ENCODE data around the gene DNAI1. TPM values are rescaled to one million over a fixed set of nuclear protein-coding genes. Genes with fewer than 3 reads are reported as not detected.

The DNAI1 gene
- total and polyA plus RNA-seq, 2 of the 13 experiments (the other 11 are each of a cell fraction or from before 2014, with no cell fraction given) = not detected

- ChIA-PET POLR2A (interaction anchor here (1.1 kb wide), 1 partner anchor 9 kb away, joined by 3 read pairs; no protein-coding TSS in a partner anchor), CTCF (ENCODE audit: low intra/inter-chr PET ratio, low total read pairs) (no interaction called here)
- WGBS (ENCODE audit: low lambda C conversion rate) = 60% methylated on average over 4 of the region's 11 CpGs
- Histone ChIP-seq H3K27ac (ENCODE audit: extremely low read length, insufficient read depth, low read length) (no peak overlapping the region), H3K36me3 (replicated peaks in 1 of 2; ENCODE audit: control insufficient read depth in 1 of 2, insufficient read depth in 2 of 2, low read length in 2 of 2) (no peaks in the 10 kb centered on the region), H3K4me1 (ENCODE audit: insufficient read depth, low read length) (peaks cover 14% of the 10 kb centered on the region), H3K27me3 (ENCODE audit: control insufficient read depth in 1 of 2, insufficient read depth in 2 of 2, low read length in 2 of 2) (peaks cover 11 to 40% of the 10 kb centered on the region in 2 experiments; a peak in 3 of 5 replicates), H4K20me1 (ENCODE audit: insufficient read depth, low read length) (no peaks in the 10 kb centered on the region), H3K9me3 (ENCODE audit: low read length) (no peaks in the 10 kb centered on the region), H3K79me2 (ENCODE audit: insufficient read depth, low read length) (no peaks in the 10 kb centered on the region), H3K4me2 (ENCODE audit: low read depth, low read length) (no peak overlapping the region), H2AFZ (ENCODE audit: low read length) (no peak overlapping the region), H3K4me3 (replicated peaks in 1 of 3; ENCODE audit: insufficient read depth in 1 of 3, low read depth in 2 of 3, low read length in 3 of 3) (no peak overlapping the region), H3K9ac (ENCODE audit: insufficient read depth, low read depth, low read length) (no peak overlapping the region)
- in situ Hi-C loops (cut with HindIII; ENCODE audit: extremely low pct_ligation_motif_present, low pct_unique_long_range_greater_than_20kb) = no loop called here
- intact Hi-C loops (cut with micrococcal nuclease; ENCODE audit: unreplicated experiment) = no loop called here
- DNase-seq (ENCODE audit: low spot score) (no peak), ATAC-seq (no peak), FAIRE-seq (no peak)
- BruUV-seq (replicated peaks) = no TSS peak
- no peak for TF ChIP-seq ZNF12 (CRISPR knock-in tag; IDR thresholded peaks at IDR 0.05)
Observed at GRCh38 chr9:34521406-34522045, 62.9 kb downstream of the DNAI1 start.

DNA sequence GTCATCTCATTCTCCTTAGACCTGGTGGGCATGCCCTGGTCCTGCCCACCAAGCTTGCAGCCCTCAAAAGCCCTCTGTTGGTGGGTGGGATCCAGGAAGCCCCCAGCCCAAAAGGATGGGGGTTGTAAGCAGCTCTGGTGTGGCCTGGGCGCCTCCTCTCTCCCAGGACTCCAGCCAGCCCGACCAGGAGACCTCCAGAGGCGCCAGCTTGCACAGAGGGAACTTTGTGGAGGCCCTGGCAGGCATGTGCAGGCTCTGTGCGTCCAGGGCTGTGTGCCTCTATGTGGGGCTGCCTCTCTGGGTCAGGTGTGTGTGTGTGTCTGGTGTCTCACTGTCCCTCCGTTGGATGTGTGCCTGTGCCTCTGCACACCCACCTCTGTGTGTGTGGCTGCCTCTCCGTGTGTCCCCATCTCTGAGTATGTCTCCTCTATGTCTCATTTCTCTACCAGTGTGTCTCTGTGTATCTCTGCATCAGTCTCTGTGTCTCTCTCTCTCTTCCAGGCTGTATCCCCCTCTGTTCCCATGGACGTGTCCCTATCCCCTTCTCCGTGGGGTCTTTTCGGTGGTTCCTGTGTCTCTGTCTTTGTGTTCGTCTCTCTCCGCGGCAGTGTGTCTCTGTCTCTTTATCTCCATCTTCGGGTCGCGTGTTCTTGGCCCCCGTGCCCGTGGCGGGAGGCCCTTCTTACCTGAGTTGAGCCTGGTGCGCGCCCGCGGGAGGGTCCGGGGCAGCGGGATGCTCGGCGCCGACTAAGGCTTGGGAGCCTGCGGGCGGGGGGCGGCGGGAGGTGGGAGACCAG is 63.7 kb downstream of the DNAI1 start:
- peaks cover 11 to 40% of the 10 kb centered on the region in 2 experiments; a peak in 3 of 5 replicates for H3K27me3 ChIP-seq (ENCODE audit: control insufficient read depth in 1 of 2, insufficient read depth in 2 of 2, low read length in 2 of 2)
- H4K20me1 ChIP-seq (ENCODE audit: insufficient read depth, low read length) = no peaks in the 10 kb centered on the region
- H3K79me2 ChIP-seq (ENCODE audit: insufficient read depth, low read length) = no peaks in the 10 kb centered on the region
- in situ Hi-C loops (cut with HindIII; ENCODE audit: extremely low pct_ligation_motif_present, low pct_unique_long_range_greater_than_20kb) = no loop called here
- no peak overlapping the region for H3K9ac ChIP-seq (ENCODE audit: insufficient read depth, low read depth, low read length)
- peak; percentile 30 for ATAC-seq
- ChIA-PET POLR2A (interaction anchor here (1.1 kb wide), 1 partner anchor 9 kb away, joined by 3 read pairs; no protein-coding TSS in a partner anchor), CTCF (ENCODE audit: low intra/inter-chr PET ratio, low total read pairs) (no interaction called here)
- peak overlapping the region; percentile 44 for H3K4me2 ChIP-seq (ENCODE audit: low read depth, low read length)
- WGBS (ENCODE audit: low lambda C conversion rate) = 34% methylated on average over 17 of the region's 31 CpGs
- no peak overlapping the region for H3K27ac ChIP-seq (ENCODE audit: extremely low read length, insufficient read depth, low read length)
- no peaks in the 10 kb centered on the region for H3K9me3 ChIP-seq (ENCODE audit: low read length)
- no peaks in the 10 kb centered on the region for H3K36me3 ChIP-seq (replicated peaks in 1 of 2; ENCODE audit: control insufficient read depth in 1 of 2, insufficient read depth in 2 of 2, low read length in 2 of 2)
- no peak for FAIRE-seq
- peak overlapping the region; percentile 27 to 45 (median 43); a peak in 4 of 6 replicates for H3K4me3 ChIP-seq (replicated peaks in 1 of 3; ENCODE audit: insufficient read depth in 1 of 3, low read depth in 2 of 3, low read length in 3 of 3)
- no TSS peak for BruUV-seq (replicated peaks)
- intact Hi-C loops (cut with micrococcal nuclease; ENCODE audit: unreplicated experiment) = no loop called here
- H2AFZ ChIP-seq (ENCODE audit: low read length) = no peak overlapping the region
- H3K4me1 ChIP-seq (ENCODE audit: insufficient read depth, low read length) = peaks cover 14% of the 10 kb centered on the region
- DNase-seq (ENCODE audit: low spot score) = no peak
- 0 out of 2 replicates have a peak, but pooled peaks have one; percentile 35 for TF ChIP-seq EZH2 (conservative IDR thresholded peaks at IDR 0.05; ENCODE audit: low read depth, low read length)
- no peak for TF ChIP-seq ZNF446 (CRISPR knock-in tag; IDR thresholded peaks at IDR 0.05)
- TF ChIP-seq MTA3 (CRISPR knock-in tag; IDR thresholded peaks at IDR 0.05) = no peak
- no peak for TF ChIP-seq ZNF383 (CRISPR knock-in tag; IDR thresholded peaks at IDR 0.05; ENCODE audit: borderline replicate concordance)
- no peak for TF ChIP-seq ZNF563 (CRISPR knock-in tag; IDR thresholded peaks at IDR 0.05)
- TF ChIP-seq, protein P1, sequence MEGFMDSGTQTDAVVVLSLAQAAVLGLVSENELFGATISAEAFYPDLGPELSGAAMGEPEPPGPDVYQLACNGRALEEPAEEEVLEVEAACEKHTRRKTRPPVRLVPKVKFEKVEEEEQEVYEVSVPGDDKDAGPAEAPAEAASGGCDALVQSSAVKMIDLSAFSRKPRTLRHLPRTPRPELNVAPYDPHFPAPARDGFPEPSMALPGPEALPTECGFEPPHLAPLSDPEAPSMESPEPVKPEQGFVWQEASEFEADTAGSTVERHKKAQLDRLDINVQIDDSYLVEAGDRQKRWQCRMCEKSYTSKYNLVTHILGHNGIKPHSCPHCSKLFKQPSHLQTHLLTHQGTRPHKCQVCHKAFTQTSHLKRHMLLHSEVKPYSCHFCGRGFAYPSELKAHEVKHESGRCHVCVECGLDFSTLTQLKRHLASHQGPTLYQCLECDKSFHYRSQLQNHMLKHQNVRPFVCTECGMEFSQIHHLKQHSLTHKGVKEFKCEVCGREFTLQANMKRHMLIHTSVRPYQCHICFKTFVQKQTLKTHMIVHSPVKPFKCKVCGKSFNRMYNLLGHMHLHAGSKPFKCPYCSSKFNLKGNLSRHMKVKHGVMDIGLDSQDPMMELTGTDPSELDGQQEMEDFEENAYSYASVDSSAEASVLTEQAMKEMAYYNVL (CRISPR knock-in tag; IDR thresholded peaks at IDR 0.05; ENCODE audit: borderline replicate concordance) = no peak
- no peak for TF ChIP-seq ZIK1 (CRISPR knock-in tag; IDR thresholded peaks at IDR 0.05; ENCODE audit: borderline replicate concordance, low read depth)
- TF ChIP-seq MAFG (CRISPR knock-in tag; IDR thresholded peaks at IDR 0.05) = no peak

All from HepG2 (cell line).